GM15510 (cell line): ENCODE measurements around the gene LRRC32.

Experiments
- POLR2A ChIP-seq: IDR thresholded peaks from 3 replicates; pipeline ENCODE4 v1.6.1; 2011; ENCODE audit warnings: borderline replicate concordance; ENCODE audit not compliant: insufficient read length; ENCODE audit errors: extremely low read depth

LRRC32 gene

DNA sequence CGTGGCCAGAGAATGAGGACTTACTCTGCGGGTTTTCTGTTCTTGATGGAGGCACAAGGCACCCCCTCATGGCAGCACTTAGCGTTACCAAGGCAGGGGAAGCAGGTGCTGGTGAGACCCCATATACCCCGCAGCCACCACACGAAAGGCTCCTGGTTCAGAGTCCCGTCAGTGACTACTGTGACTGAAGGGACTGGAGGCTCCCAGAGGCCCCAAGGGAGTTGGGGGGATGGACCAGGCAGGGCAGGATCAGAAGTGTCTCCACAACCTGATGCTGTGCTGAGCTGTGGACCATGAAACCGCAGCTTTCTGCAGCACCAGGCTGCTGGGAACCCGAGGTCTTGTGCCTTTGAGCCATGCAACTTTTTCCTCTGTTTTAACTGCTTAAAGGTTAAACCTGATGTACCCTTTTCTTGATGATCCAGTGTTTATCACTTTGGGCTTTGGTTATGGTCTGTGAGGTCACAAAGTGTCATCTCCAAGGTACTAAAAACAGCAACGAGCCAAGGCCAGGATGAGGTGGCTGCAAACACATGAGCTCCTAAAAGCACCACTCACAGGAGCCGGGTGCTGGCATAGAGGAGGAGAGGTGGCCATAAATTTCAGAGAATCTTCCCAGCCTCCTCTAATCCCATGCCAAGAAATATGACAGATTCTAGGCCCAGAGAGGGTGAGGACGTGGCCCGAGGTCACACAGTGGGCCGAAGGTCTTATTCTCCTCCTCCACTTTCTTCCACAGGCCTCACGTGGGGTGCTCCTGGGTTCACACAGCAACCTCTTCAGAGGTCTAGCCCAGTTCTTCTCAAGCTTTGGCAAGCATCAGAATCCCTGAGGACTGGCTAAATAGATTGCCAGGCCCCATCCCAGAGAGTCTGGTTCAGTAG lies 4.2 kb upstream of the LRRC32 start:
- no peak for TF ChIP-seq POLR2A

DNA sequence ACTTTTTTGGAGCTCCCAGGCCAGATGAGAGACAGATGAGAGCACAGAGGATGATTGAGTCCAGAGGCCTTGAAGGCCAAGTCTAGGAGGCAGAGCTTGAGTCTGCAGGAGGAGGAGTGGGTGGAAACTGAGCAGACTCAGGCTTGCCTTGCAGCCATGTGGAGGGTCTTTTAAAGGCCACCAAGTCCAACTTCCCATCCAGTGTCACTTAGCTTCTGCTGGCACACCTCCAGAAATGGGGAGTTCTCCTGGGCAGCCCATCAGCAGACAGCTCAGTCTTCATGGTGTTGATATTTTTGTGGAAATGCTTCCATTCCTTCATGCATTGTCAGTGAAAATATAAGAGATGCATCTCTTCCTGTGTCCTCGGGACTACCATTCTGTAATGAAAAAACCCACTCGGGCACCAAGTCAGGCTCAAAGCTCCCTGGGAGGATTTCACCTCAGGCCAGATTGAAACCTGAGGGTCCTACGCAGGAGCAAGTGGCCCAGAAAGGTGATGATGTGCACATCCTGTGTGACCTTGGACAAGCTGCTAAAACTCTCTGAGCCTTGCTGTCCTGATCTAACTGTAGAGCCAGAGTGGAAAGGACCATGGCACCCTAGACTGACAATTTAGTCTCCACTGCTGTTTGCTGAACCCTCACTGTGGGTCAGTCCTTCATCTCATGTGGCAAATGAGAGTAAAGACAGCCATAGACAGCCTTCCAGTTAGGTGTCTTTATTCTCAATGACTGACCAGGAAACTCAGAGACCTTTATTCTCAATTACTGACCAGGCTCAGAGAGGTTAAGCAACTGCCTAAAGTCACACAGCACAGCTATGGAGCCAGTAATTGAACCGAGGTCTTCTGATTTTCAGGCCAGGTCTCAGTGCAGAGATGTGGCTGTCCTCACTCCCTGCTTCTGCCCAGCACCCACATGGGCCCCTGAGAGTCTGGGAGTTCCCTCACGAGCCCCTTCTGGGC lies 2.9 kb upstream of the LRRC32 start:
- no peak for TF ChIP-seq POLR2A

DNA sequence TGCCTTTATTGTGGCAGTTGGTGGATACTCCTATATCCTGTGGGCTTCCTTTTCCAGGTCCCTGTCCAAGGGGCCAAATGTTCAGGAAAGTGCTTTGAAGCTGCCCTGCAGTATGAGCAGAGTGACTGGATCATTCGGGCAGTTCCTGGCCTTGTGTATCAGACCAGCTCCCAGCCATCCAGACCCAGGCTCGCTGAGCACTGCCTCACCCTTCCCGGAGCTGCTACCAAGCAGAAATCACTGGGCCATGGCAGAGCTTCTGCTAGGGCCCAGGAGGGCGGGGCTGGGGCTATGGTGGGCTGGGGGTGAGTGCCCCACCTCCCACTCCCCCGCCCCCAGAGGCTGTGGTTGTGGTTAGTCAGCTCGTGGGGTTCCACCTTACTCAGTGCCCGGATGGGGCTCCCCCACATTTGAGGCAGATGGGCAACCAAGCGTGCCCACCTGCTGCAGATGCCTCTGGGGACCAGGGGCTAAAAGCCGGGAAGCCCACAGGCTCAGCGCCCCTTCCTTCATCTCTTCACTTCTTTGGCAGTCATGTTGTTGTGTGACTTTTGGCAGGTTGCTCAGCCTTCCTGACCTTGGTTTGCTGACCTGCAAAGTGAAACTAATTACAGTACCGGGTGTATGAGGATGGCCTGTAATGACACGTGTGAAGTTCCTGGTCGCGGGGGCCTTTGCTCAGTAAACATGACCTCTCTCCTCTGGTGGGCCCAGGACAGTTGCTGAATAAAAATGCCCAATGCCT lies 2.1 kb upstream of the LRRC32 start:
- TF ChIP-seq POLR2A, result peak; percentile 20

DNA sequence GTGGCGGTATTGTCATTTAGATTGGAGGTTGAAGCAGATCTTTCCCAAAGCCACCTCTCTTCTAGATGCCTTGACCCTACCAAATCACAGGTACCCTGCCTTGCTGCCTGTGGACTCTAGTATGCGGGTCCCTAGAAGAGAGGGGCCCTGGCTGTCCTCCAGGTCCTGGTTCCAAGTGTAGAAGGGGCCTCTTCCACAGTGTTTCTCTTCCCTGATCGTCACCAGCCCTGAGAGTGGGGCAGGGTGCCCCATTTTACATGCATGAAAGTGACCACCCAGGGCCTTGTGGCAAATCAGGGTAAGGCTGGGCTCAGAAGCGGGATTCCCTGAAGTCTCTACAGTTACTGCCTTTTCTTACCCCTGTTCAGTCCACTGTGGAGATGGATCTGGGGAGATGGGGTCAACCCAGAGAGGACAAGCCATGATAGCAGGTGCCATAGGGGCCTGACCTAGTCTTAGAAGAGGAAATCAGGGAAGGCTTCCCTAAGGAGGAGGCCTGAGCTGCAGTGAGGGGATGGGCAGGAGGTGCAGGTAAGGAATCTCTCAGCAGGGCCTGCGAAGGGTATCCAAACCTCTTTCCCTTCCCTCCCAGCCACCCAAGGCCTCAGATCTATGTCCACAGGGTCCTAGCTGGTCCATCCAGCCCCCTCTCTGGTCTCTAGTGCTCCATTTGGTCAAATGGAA lies 1.2 kb upstream of the LRRC32 start:
- no peak for TF ChIP-seq POLR2A

DNA sequence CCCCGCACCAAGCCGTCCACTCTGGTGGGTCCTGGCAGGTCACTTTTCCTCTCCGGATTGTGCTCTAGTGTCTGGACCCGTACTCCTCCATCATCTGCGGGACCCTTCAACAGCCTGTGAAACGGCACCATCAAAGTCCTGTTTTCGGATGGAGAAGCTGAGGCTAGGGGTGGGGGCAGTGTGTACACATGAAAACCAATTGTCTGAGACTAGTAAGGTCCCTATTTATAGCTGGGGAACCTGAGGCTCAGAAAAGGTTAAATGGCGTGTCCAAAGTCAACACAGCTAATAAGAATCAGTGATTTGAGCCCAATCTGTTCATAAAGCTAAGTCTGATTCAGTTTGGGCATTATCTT lies 668 bp upstream of the LRRC32 start:
- no peak for TF ChIP-seq POLR2A

DNA sequence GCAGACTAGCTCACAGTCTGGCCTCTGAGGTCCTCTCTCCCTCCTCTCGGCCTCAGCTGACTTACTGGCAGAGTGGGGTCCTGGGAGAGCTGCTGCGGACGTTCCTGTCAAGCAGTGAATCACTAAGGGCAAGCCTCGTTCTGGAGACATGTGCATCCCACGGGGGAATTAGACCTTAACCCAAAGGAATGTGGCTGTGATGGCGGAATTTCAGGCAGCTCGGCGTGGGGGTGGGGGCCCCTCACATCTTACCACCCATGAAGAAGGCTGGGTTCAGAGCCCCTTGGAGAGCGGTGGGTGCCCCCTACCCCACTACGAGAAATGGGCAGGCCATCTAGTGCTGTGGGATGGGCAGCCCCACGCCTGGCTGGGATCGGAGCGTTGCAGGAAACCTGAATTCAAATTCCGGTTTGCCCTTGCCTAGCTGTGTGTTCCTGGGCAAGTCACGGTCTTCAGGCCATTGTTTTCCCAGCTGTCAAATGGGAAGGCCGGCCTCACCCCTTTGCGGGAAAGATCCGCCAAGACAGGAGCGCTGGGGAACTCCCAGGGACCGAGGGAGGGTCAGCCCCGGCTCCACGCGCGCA lies 554 bp downstream of the LRRC32 start:
- TF ChIP-seq POLR2A, result no peak

DNA sequence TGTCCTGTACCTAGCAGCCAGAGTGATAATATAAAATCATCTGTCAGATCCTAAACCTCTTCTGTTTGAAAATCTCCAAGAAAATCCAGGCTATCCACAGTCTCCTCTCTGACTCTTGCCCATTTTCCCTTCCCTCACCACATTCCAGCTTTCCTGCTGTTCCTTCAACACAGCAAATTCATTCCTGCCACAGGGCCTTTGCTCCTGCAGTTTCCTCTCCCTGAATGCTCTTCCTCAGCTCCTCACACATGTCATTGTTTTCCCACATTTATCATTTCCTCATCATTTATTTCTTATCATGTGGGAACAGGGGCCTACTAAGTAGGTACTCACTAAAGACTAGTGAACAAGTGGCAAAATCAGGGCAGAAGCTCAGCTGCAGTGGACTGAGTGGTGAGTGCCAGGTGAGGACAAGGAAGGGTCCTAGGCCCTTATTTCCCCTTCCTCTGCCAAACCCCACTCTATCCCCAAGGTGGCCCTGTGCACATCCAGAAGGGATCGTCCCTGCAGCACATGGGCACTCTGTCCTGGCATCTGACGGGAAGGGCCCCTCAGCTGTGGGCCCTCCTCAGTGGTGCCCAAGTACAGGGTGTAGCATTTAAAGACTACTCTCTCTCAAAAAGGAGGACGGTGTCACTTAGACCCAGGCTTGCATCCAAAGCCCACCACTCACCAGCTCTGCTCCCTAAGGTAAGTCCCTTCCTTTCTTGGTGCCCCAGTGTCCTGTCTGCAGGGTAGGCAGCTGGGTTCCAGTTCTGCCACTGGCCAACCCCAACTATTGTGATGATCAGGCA lies 2.0 kb downstream of the LRRC32 start:
- TF ChIP-seq POLR2A, result no peak

DNA sequence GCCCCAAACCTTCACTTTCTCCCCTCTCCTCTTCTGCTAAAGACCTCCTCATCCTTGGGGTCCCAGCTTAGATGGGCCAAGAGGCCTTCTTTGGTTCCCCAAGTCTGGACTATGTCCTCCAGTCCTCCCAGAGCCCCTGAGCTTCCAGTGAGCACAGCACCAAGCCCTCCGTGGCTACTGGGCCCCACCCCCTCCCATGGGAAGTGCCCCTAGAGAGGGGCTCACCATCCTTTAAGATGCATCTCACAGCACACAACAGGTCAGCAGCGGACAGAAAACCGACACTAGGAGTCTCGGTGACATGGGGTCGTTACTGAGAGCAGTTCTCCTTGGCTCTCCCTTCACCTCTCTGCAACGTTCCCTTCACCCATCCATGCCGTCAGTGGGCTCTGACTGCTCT lies 2.7 kb downstream of the LRRC32 start:
- TF ChIP-seq POLR2A, result no peak

DNA sequence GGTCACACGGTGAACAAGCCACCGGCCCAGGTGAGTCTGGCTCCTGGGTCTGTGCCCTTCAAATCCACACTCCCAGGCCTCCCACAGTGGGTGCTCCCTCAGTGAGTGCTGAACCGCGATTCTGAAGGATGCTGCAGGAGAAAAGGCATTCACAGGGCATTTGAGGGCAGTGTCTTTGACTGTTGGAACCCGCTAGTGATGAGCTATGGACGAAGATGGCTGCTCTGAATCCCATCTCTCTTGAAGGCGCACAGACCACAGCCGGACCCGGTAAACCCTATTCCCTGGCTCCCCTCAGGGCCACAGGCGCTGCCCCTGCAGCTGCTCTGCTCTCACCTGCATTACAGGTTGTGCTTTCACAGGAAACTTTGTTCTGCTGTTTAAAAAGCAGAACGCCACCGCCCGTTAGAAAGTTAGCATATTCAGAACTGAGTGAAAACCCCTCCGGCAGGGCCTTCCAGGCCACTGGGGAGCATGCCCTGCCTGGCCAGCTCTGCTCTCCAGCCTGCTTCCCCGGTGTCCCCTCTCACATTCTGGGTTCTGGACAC lies 3.2 kb downstream of the LRRC32 start:
- TF ChIP-seq POLR2A, result no peak

DNA sequence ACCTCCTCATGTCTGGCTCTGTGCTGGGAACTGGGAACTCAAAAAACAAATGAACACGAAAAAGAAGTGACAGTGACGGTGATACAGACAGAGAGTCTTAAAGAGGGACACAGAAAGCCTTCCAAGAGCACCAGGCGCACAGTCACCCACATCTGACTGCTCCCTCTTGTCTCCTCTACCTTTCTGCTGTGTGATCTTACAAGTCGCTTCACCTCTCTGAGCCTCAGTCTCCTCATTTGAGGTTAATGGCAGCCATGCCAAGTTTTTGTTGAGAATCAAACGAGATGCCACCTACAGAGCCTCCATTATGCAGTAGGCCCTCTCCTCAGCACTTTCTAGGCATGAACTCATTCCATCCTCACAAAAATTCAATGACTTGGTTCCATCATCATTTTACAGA lies 3.7 kb downstream of the LRRC32 start:
- no peak for TF ChIP-seq POLR2A

DNA sequence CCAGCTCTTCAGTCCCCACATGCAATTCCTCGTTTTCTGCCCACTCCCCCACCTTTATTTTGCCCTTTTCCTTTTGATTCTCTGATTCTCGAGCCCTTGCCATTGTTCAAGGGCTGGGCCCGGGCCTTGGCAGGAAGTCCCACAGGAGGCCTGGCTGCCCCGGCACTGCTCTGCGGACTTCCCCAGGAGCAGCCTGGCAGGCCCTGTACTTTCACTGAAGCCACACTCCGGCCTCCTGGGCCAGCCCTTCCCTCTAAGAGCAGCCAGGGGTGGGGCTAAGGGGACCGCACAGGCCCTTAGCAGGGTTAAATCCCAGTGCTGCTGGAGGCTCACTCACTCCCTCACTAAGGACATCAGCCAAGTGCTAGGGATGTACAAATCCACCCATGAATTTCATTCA lies 4.1 kb downstream of the LRRC32 start:
- TF ChIP-seq POLR2A, result no peak

DNA sequence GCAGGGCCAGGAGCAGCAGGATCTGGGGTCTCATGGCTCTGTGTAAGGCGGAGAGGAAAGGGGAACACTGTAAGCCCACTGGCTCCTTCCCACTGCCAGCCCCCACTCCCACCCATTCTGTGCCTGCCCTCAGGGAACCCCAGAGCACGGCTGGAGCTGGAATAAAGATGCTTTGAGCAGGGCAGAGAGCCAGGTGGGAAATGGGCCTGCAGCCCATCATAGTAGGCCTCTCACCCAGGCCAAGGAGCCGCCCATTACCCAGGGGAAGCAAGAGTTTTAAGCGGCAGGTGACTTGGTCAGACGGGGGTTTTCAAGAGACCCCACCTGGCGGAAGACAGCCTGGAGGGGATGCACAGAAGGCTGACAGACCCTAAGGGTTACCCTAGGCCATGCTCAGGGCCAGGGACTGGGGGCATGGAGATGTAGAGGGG lies 4.6 kb downstream of the LRRC32 start:
- no peak for TF ChIP-seq POLR2A

DNA sequence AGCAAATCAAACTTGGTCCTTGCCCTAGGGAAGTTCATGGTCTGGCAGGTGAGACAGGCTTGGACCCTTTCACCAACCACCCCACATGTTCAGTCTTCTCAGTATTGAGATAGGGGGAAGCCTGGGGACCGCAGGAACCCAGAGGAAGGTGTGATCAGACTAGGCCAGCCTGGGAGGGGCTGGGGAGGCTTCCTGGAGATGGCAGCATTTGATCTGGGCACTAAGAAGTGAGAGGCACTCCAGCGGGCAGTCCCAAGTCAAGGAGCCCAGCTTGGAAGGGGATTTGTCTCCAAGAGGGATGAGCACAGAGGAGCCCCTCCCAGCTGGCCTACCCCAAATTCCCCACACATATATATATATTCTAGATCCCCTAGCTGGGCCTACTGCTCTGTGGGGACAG lies 5.4 kb downstream of the LRRC32 start:
- no peak for TF ChIP-seq POLR2A
